Thyroid gland (tissue), 4 donors: ENCODE data around the gene BRD4. TPM values are rescaled to one million over a fixed set of nuclear protein-coding genes. Genes with fewer than 3 reads are reported as not detected.

Source experiments
- DNase-seq, 2 donors: peaks; one replicate each; pipeline ENCODE4 v3.0.0-alpha.2; 2019
- H3K27ac ChIP-seq, 3 donors: fragments of 200-600 bp; sonication (generic); 1 replicate in 2 of 3; 2 replicates in 1 of 3; pipeline ENCODE4 v1.5.1; 2016 to 2019; ENCODE audit warnings: mild to moderate bottlenecking in 1 of 3, moderate library complexity in 1 of 3
- H3K27me3 ChIP-seq: fragments of 200-600 bp; sonication (generic); one replicate; pipeline ENCODE4 v1.5.1; 2019
- H3K36me3 ChIP-seq, 2 donors: fragments of 200-600 bp; sonication (generic); one replicate each; pipeline ENCODE4 v1.5.1; 2016 to 2019
- H3K4me1 ChIP-seq, 2 donors: fragments of 200-600 bp; sonication (generic); one replicate each; pipeline ENCODE4 v1.5.1; 2017 to 2019
- H3K4me3 ChIP-seq, 3 donors: fragments of 200-600 bp; sonication (generic); replicated peaks in 1 of 3; 1 replicate in 2 of 3; 2 replicates in 1 of 3; pipeline ENCODE4 v1.5.1; 2016; ENCODE audit warnings: mild to moderate bottlenecking in 1 of 3
- H3K9me3 ChIP-seq: fragments of 200-600 bp; sonication (generic); one replicate; pipeline ENCODE4 v1.5.1; 2017
- POLR2A ChIP-seq, 2 donors: fragments of 450-650 bp; IDR thresholded peaks; one replicate each; pipeline ENCODE4 v1.6.1; 2017; ENCODE audit warnings: antibody characterized with exemption in 2 of 2, mild to moderate bottlenecking in 2 of 2, moderate library complexity in 1 of 2
- WGBS, 2 donors: methylation state at CpG; one replicate each; pipeline ENCODE4 v1.1.5; 2017; 5-methylcytosine and 5-hydroxymethylcytosine counted together
- intact Hi-C: fragments of 100-400 bp; cut with DNase I; formaldehyde crosslinking; loops from one replicate; pipeline ENCODE4 v1.15.1; 2023
- total RNA-seq, 4 donors: library from RNA; depleted of rRNA; stranded (reverse); fragments of >200 nt; gene quantifications; one replicate each; pipeline ENCODE4 v1.2.3, GENCODE V29; 2016
- TF ChIP-seq, protein P1 (sequence below), 6 experiments: fragments of 200-600 bp in 3 of 6; fragments of 450-650 bp in 3 of 6; sonication (generic) in 3 of 6; IDR thresholded peaks; one replicate each; pipeline ENCODE4 v1.5.1; 2016 to 2019; ENCODE audit warnings: antibody characterized with exemption in 6 of 6, mild to moderate bottlenecking in 2 of 6, inconsistent platforms in 1 of 6, moderate library complexity in 1 of 6

The BRD4 gene
- total RNA-seq, 4 donors from 2014 or later, result 20.8 to 78.1 (median 32.4) TPM

DNA sequence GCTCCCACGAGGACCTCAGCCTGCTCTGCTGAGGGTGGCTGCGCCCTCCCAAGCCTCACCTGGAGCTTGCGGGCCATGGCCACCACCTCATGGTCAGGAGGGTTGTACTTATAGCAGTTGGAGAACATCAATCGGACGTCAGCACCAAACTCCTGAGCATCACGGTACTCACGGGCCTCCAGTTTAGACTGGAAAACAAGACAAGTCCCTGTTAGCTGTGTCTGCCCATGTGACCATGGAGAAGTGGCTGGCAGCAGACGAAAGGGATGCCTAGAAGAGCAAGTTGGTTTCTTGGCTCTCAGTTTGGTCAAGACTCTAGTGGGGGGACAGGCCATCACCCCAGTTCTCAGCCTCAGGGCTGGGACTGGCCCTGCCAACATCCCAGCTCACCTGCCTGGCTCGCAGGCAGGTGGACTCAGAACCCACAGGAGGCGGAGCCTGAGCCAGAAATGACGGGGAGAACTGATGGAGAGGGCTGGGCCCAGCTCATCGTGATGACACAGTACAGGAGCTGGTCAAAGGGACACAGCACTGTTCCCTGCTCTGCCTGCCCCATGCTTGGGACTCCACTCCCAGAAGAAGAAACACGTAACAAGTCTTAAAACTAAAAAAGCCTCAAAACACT lies 68.9 kb downstream of the BRD4 start:
- Histone ChIP-seq H3K36me3 (peaks cover 39 to 68% of the 10 kb centered on the region in 2 donors), H3K4me3 (no peak overlapping the region), H3K4me1 (peaks cover 41 to 66% of the 10 kb centered on the region in 2 donors), H3K27ac (peak overlapping the region in 2 of 3 donors; percentile 37 to 53), H3K27me3 (no peaks in the 10 kb centered on the region), H3K9me3 (no peaks in the 10 kb centered on the region)
- DNase-seq, result peak; percentile 75 to 79
- WGBS, 2 donors, result 40 to 47% methylated on average over 13 of the region's 13 CpGs
- TF ChIP-seq, protein P1, sequence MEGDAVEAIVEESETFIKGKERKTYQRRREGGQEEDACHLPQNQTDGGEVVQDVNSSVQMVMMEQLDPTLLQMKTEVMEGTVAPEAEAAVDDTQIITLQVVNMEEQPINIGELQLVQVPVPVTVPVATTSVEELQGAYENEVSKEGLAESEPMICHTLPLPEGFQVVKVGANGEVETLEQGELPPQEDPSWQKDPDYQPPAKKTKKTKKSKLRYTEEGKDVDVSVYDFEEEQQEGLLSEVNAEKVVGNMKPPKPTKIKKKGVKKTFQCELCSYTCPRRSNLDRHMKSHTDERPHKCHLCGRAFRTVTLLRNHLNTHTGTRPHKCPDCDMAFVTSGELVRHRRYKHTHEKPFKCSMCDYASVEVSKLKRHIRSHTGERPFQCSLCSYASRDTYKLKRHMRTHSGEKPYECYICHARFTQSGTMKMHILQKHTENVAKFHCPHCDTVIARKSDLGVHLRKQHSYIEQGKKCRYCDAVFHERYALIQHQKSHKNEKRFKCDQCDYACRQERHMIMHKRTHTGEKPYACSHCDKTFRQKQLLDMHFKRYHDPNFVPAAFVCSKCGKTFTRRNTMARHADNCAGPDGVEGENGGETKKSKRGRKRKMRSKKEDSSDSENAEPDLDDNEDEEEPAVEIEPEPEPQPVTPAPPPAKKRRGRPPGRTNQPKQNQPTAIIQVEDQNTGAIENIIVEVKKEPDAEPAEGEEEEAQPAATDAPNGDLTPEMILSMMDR (IDR thresholded peaks at IDR 0.05), result no peak
- TF ChIP-seq POLR2A (IDR thresholded peaks at IDR 0.05), result no peak
- intact Hi-C loops, result loop anchor here (5.0 to 10.0 kb wide), 2 partner anchors 86 to 151 kb away; partner anchors contain the start of gene AKAP8L

DNA sequence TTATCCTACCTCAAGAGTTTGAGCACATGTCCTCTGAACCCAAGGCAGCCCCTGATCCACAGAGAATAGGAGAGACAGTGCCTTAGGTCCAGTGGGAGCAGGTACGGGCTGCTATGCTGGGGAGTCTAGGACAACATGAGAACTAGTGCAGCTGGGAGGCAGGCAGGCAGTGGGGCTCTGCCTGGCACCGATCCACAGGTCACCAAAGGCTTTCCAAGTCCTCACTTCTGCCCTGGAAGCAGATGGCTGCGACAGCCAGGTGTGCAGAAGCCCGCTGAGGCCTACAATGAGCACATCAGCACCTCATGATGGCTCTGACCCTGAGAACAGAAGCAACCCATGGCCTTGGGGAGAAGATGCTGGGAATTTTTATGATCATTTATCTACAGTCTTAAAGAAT lies 70.3 kb downstream of the BRD4 start:
- Histone ChIP-seq H3K27me3 (no peaks in the 10 kb centered on the region), H3K36me3 (peaks cover 53 to 81% of the 10 kb centered on the region in 2 donors), H3K4me3 (no peak overlapping the region), H3K9me3 (no peaks in the 10 kb centered on the region), H3K27ac (no peak overlapping the region), H3K4me1 (peaks cover 41 to 66% of the 10 kb centered on the region in 2 donors)
- TF ChIP-seq, protein P1 (IDR thresholded peaks at IDR 0.05), result no peak
- TF ChIP-seq POLR2A (IDR thresholded peaks at IDR 0.05), result no peak
- 90 to 94% methylated on average over 4 of the region's 4 CpGs for WGBS, 2 donors
- DNase-seq, result no peak
- intact Hi-C loops, result loop anchor here (5.0 to 10.0 kb wide), 2 partner anchors 85 to 153 kb away; partner anchors contain the start of gene AKAP8L

DNA sequence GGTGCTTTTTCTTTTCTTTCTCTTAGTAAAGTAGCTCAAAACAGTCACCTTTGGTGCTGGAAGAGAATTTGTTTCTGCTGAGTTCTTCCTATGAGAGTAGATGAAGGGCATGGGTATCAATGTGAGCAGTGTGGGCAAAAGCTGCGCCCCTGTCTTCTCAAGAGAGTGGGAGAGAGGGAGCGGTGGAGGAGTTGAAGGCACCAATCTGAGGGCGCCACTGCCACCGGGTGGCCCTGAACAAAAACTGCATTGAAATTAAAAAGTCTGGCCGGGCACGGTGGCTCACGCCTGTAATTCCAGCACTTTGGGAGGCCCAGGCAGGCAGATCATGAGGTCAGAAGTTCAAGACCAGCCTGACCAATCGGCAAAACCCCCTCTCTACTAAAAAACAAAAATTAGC lies 71.4 kb downstream of the BRD4 start:
- 83 to 86% methylated on average over 8 of the region's 8 CpGs for WGBS, 2 donors
- no peaks in the 10 kb centered on the region for H3K27me3 ChIP-seq
- no peaks in the 10 kb centered on the region for H3K9me3 ChIP-seq
- peaks cover 38 to 57% of the 10 kb centered on the region in 2 donors for H3K4me1 ChIP-seq
- intact Hi-C loops, result loop anchor here (5.0 to 10.0 kb wide), 2 partner anchors 84 to 154 kb away; partner anchors contain the start of gene AKAP8L
- no peak for DNase-seq
- peak overlapping the region; percentile 25 to 46 (median 37) for H3K27ac ChIP-seq
- no peak overlapping the region for H3K4me3 ChIP-seq
- peaks cover 57 to 85% of the 10 kb centered on the region in 2 donors for H3K36me3 ChIP-seq
- TF ChIP-seq, protein P1 (IDR thresholded peaks at IDR 0.05), result peak in 1 of 6 experiments; percentile 22
- TF ChIP-seq POLR2A (IDR thresholded peaks at IDR 0.05), result no peak

DNA sequence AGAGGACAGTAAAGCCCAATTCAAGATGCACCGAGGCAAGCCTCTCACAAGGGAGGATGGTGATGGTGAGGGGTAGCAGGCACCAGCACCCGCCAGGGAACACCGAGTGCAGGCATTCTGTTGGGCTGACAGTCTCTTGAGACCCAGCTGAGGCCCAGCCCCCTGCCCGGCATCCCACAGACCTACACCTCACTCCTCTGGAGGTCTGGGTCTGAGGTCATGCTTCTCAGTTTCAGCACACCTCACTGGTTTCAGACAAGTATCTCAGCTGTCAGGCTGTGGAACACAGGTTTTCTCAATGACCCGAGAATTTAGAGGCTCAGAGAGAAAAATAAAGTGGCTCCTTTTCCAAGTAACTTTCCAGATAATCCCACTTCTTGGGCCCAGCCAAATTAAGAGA lies 72.4 kb downstream of the BRD4 start:
- WGBS, 2 donors, result 51 to 60% methylated on average over 4 to 5 of the region's 5 CpGs
- Histone ChIP-seq H3K27ac (peak overlapping the region; percentile 25 to 46 (median 37)), H3K27me3 (no peaks in the 10 kb centered on the region), H3K4me1 (peaks cover 27 to 46% of the 10 kb centered on the region in 2 donors), H3K4me3 (no peak overlapping the region), H3K9me3 (no peaks in the 10 kb centered on the region), H3K36me3 (peaks cover 62 to 89% of the 10 kb centered on the region in 2 donors)
- no peak for TF ChIP-seq POLR2A (IDR thresholded peaks at IDR 0.05)
- TF ChIP-seq, protein P1 (IDR thresholded peaks at IDR 0.05), result no peak
- peak; percentile 64 to 73 for DNase-seq
- intact Hi-C loops, result loop anchor here (5.0 to 10.0 kb wide), 2 partner anchors 83 to 155 kb away; partner anchors contain the start of gene AKAP8L

DNA sequence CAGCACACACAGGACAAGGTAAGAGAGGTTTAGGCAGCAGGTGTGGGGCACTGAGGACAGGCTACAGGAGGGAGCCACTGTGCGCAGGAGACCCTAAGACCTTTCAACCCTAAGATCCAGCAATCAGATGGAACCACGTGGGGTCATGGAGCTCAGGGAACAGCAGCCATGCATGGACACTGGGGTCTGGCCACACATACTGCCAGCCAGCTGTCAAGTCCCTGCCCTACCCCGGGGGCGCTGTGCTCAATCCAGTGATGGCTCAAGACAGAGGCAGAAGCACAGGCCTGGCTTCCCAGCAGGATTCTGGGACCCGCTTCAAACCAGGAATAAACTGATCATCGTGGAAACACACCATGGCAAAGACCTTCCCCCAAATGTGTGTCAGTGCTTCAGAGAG lies 74.6 kb downstream of the BRD4 start:
- peaks cover 68 to 89% of the 10 kb centered on the region in 2 donors for H3K36me3 ChIP-seq
- intact Hi-C loops, result no loop called here

More for the DNA sequence above, 74.6 kb downstream of the BRD4 start:
- H3K27ac ChIP-seq, result no peak overlapping the region
- TF ChIP-seq, protein P1 (IDR thresholded peaks at IDR 0.05), result no peak
- no peak for TF ChIP-seq POLR2A (IDR thresholded peaks at IDR 0.05)
- H3K4me1 ChIP-seq, result peaks cover 11 to 34% of the 10 kb centered on the region in 2 donors
- no peaks in the 10 kb centered on the region for H3K27me3 ChIP-seq
- WGBS, 2 donors, result 90 to 95% methylated on average over 5 to 6 of the region's 6 CpGs
- H3K9me3 ChIP-seq, result no peaks in the 10 kb centered on the region
- DNase-seq, result no peak
- no peak overlapping the region for H3K4me3 ChIP-seq
